Measurements from ENCODE around the gene GNG4. TPM values are rescaled to one million over a fixed set of nuclear protein-coding genes. Genes with fewer than 3 reads are reported as not detected.
"Not testable (repeated sequence)": the region's sequence is repeated elsewhere in the genome, so short reads cannot be mapped to it uniquely, and the experiment has no call there.

Gene GNG4
- total RNA-seq, 2 donors from 2014 or later = not detected

DNA sequence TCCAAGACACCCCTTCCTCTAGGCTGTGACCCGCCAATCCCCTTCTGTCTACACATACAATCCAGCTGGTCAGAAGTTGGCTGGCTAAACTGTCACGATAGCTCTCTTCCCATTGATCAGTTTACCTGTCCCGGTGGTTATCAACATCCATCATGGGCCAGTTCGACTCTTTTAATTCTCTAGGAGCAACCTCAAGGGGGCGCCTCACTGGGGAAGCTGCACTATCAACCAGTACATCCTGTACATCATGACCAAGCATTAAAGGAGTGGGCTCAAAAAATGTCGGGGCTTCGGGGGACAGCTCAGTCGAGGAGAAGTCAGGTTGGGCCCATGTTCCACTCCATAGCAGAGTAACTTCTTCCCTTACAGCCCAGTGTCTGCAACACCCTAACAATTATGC, 92.1 kb downstream of the GNG4 start:
- Histone ChIP-seq H3K4me1 (no peaks in the 10 kb centered on the region), H3K27me3 (no peaks in the 10 kb centered on the region), H3K9me3 (peaks cover 0 to 8% of the 10 kb centered on the region in 2 donors), H3K4me3 (no peak overlapping the region), H3K36me3 (no peaks in the 10 kb centered on the region), H3K27ac (no peak overlapping the region)
- DNase-seq (ENCODE audit: low spot score) = no peak
- TF ChIP-seq CTCF (IDR thresholded peaks at IDR 0.05) = no peak

- no peak overlapping the region for H3K4me3 ChIP-seq
- DNase-seq (ENCODE audit: low spot score) = no peak
- peaks cover 0 to under 1% of the 10 kb centered on the region in 2 donors for H3K9me3 ChIP-seq
- H3K36me3 ChIP-seq = no peaks in the 10 kb centered on the region
- H3K4me1 ChIP-seq = no peaks in the 10 kb centered on the region
- no peak for TF ChIP-seq CTCF (IDR thresholded peaks at IDR 0.05)
- H3K27ac ChIP-seq = no peak overlapping the region
- no peaks in the 10 kb centered on the region for H3K27me3 ChIP-seq
Observed at GRCh38 chr1:235556807-235557206, 92.8 kb downstream of the GNG4 start.

DNA sequence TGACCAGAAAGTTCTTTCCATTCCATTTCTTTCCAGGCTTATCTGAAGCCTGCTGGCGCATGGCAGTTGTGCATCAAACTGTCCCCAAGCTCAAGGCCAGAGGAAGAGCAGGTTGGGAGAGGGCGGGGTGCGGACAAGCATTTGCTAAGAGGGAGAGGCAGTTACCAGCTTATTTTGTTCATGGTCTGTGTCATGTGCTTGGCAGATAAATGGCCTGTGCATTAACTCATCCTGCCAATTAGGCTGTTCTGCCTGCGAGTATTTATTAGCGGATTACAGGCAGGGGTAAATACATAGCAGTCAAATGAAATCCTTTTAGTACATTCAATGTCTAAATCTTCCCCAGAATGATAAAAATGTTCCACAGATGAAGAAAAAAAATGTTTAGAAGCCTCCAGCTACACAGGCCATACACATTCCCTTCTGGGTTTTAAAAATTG, 96.5 kb downstream of the GNG4 start:
- TF ChIP-seq CTCF (IDR thresholded peaks at IDR 0.05) = no peak
- H3K27ac ChIP-seq = no peak overlapping the region
- no peak for DNase-seq (ENCODE audit: low spot score)

GRCh38 chr1:235552146-235552716, 97.4 kb downstream of the GNG4 start:
- Histone ChIP-seq H3K36me3 (no peaks in the 10 kb centered on the region), H3K27me3 (no peaks in the 10 kb centered on the region), H3K4me1 (no peaks in the 10 kb centered on the region), H3K27ac (no peak overlapping the region), H3K9me3 (no peaks in the 10 kb centered on the region), H3K4me3 (no peak overlapping the region)
- TF ChIP-seq CTCF (IDR thresholded peaks at IDR 0.05) = no peak
- no peak for DNase-seq (ENCODE audit: low spot score)

More for the DNA sequence above, 96.5 kb downstream of the GNG4 start:
- H3K36me3 ChIP-seq = no peaks in the 10 kb centered on the region
- no peaks in the 10 kb centered on the region for H3K27me3 ChIP-seq
- H3K4me1 ChIP-seq = no peaks in the 10 kb centered on the region
- no peak overlapping the region for H3K4me3 ChIP-seq
- no peaks in the 10 kb centered on the region for H3K9me3 ChIP-seq

- no peaks in the 10 kb centered on the region for H3K36me3 ChIP-seq
- no peaks in the 10 kb centered on the region for H3K27me3 ChIP-seq
- TF ChIP-seq CTCF (IDR thresholded peaks at IDR 0.05) = no peak
- no peaks in the 10 kb centered on the region for H3K4me1 ChIP-seq
- no peak overlapping the region for H3K27ac ChIP-seq
- H3K4me3 ChIP-seq = no peak overlapping the region
- no peaks in the 10 kb centered on the region for H3K9me3 ChIP-seq
- no peak for DNase-seq (ENCODE audit: low spot score)
Observed at GRCh38 chr1:235549351-235550139, 100.0 kb downstream of the GNG4 start.

GRCh38 chr1:235546369-235547155, 103.0 kb downstream of the GNG4 start:
- not testable (repeated sequence) for H3K4me1 ChIP-seq; H3K9me3 ChIP-seq; H3K36me3 ChIP-seq; DNase-seq (ENCODE audit: low spot score); H3K4me3 ChIP-seq; H3K27me3 ChIP-seq; H3K27ac ChIP-seq

Measured in right atrium auricular region (tissue), 2 donors.